ENCODE measurements around the gene EIF4E2. TPM values are rescaled to one million over a fixed set of nuclear protein-coding genes. Genes with fewer than 3 reads are reported as not detected.

EIF4E2 gene
- total and polyA plus RNA-seq, 2 of the 4 experiments (the other 2 are of a cell fraction), result 52.1 to 105 TPM

GRCh38 chr2:232525199-232525598, 25.3 kb upstream of the EIF4E2 start:
- Histone ChIP-seq H3K4me3 (ENCODE audit: insufficient read depth, low read depth, low read length) (no peak overlapping the region), H2AK5ac (ENCODE audit: low read depth, low read length) (no peak overlapping the region), H3K9ac (ENCODE audit: low read depth, low read length) (no peak overlapping the region), H3K4me2 (ENCODE audit: low read depth, low read length) (no peak overlapping the region), H3K56ac (ENCODE audit: extremely low read depth, insufficient read depth, low read length) (no peak overlapping the region), H4K5ac (ENCODE audit: low read depth, low read length) (no peak overlapping the region), H2AK9ac (replicated peaks; ENCODE audit: low read depth, low read length, poor library complexity) (no peak overlapping the region), H3K27me3 (ENCODE audit: control insufficient read depth, insufficient read depth, low read length) (peaks cover 69% of the 10 kb centered on the region), H3K4me1 (ENCODE audit: control insufficient read depth, insufficient read depth, low read length) (no peaks in the 10 kb centered on the region), H4K91ac (ENCODE audit: insufficient read depth, low read depth, low read length) (no peak overlapping the region), H2BK20ac (ENCODE audit: low read depth, low read length) (no peak overlapping the region), H2BK120ac (ENCODE audit: low read depth, low read length) (no peak overlapping the region), H3K9me1 (ENCODE audit: insufficient read depth, low read length) (no peaks in the 10 kb centered on the region), H3K4ac (ENCODE audit: low read depth, low read length) (no peak overlapping the region), H3K18ac (ENCODE audit: low read depth, low read length) (no peak overlapping the region), H3K9me3 (ENCODE audit: control insufficient read depth, insufficient read depth, low read length) (no peaks in the 10 kb centered on the region), H4K8ac (ENCODE audit: low read depth in 2 of 2, low read length in 2 of 2) (no peak overlapping the region), H2AFZ (replicated peaks; ENCODE audit: low read length, poor library complexity) (no peak overlapping the region), H3K14ac (replicated peaks; ENCODE audit: low read depth, low read length) (no peak overlapping the region), H2BK15ac (ENCODE audit: low read depth, low read length) (no peak overlapping the region), H3K36me3 (ENCODE audit: control insufficient read depth, insufficient read depth, low read length) (no peaks in the 10 kb centered on the region), H2BK5ac (ENCODE audit: low read depth, low read length, poor library complexity, severe bottlenecking) (no peak overlapping the region), H3K79me1 (ENCODE audit: low read depth in 1 of 2, low read length in 2 of 2) (no peaks in the 10 kb centered on the region), H4K20me1 (ENCODE audit: insufficient read depth, low read length) (no peaks in the 10 kb centered on the region), H3K27ac (ENCODE audit: insufficient read depth, low read length) (no peak overlapping the region), H3K23ac (ENCODE audit: low read depth, low read length) (no peak overlapping the region)
- intact Hi-C loops (cut with micrococcal nuclease), result no loop called here
- dilution Hi-C loops (cut with HindIII; ENCODE audit: low sequenced_read_pairs, unreplicated experiment), result no loop called here
- BruUV-seq (replicated peaks), result no TSS peak
- ChIA-PET CTCF (no interaction called here), POLR2A (ENCODE audit: unreplicated experiment) (no interaction called here)
- DNase-seq (no peak), ATAC-seq (ENCODE audit: low read depth) (no peak)
- WGBS, 2 experiments (ENCODE audit: extremely low coverage in 2 of 2, insufficient read length in 1 of 2), result 79% methylated on average over 4 of the region's 14 CpGs; no CpG with 5 or more reads in 1 of the 2 experiments
- in situ Hi-C loops (cut with MboI; ENCODE audit: low sequenced_read_pairs), result no loop called here
- TF ChIP-seq NFE2L2 (IDR thresholded peaks at IDR 0.05; ENCODE audit: low read depth, low read length) (no peak), CEBPB (IDR thresholded peaks at IDR 0.05; ENCODE audit: low read depth, low read length) (no peak), RFX5 (IDR thresholded peaks at IDR 0.05; ENCODE audit: low read depth, low read length) (no peak), CTCF (conservative IDR thresholded peaks at IDR 0.05; ENCODE audit: low read depth, low read length) (no peak), BHLHE40 (IDR thresholded peaks at IDR 0.05; ENCODE audit: low read depth, low read length) (no peak), ELK1 (IDR thresholded peaks at IDR 0.05; ENCODE audit: borderline replicate concordance, low read depth, low read length) (no peak), MAZ (IDR thresholded peaks at IDR 0.05; ENCODE audit: borderline replicate concordance, low read depth, low read length) (no peak), POLR2A (IDR thresholded peaks at IDR 0.05; ENCODE audit: low read depth, low read length) (no peak), CHD1 (IDR thresholded peaks at IDR 0.05; ENCODE audit: low read depth, low read length) (no peak), MAFK (IDR thresholded peaks at IDR 0.05; ENCODE audit: low read depth, low read length) (no peak), RCOR1 (IDR thresholded peaks at IDR 0.05; ENCODE audit: insufficient replicate concordance, low read length) (no peak), FOS (IDR thresholded peaks at IDR 0.05; ENCODE audit: low read depth, low read length) (no peak), SMC3 (IDR thresholded peaks at IDR 0.05; ENCODE audit: low read depth, low read length) (no peak)

All from IMR-90 (cell line).